Adrenal gland (tissue), 12 donors: ENCODE data around the gene NXPH1. TPM values are rescaled to one million over a fixed set of nuclear protein-coding genes. Genes with fewer than 3 reads are reported as not detected.
A peak's percentile ranks its signal among the peaks of the same experiment; 100 is the strongest.

Experiments
- DNase-seq, 7 donors: peaks; one replicate each; pipeline ENCODE4 v3.0.0-alpha.2; 2019 to 2020
- H3K27ac ChIP-seq, 5 donors: fragments of 200-600 bp; sonication (generic) in 4 of 5; 1 replicate in 3 of 5; 2 replicates in 2 of 5; pipeline versions ENCODE4 v1.5.1 to v1.8.0; 2016 to 2020; ENCODE audit warnings: mild to moderate bottlenecking in 1 of 5
- H3K27me3 ChIP-seq: fragments of 200-600 bp; 2 replicates; pipeline ENCODE4 v1.8.0; 2021
- H3K36me3 ChIP-seq, 2 donors: fragments of 200-600 bp; replicated peaks in 1 of 2; 1 replicate in 1 of 2; 2 replicates in 1 of 2; pipeline versions ENCODE4 v1.5.1 to v1.8.0; 2018 to 2022
- H3K4me1 ChIP-seq, 2 donors: fragments of 200-600 bp; replicated peaks in 1 of 2; 1 replicate in 1 of 2; 2 replicates in 1 of 2; pipeline versions ENCODE4 v1.5.1 to v1.8.0; 2018 to 2021
- H3K4me3 ChIP-seq, 4 donors: fragments of 200-600 bp; sonication (generic) in 3 of 4; one replicate each; pipeline ENCODE4 v1.5.1; 2016 to 2018
- H3K9me3 ChIP-seq, 3 donors: fragments of 200-600 bp; sonication (generic) in 1 of 3; replicated peaks in 1 of 3; 1 replicate in 2 of 3; 2 replicates in 1 of 3; pipeline versions ENCODE4 v1.5.1 to v1.8.0; 2016 to 2021
- POLR2A ChIP-seq, 2 donors: fragments of 450-650 bp; IDR thresholded peaks; one replicate each; pipeline ENCODE4 v1.6.1; 2017; ENCODE audit warnings: antibody characterized with exemption in 2 of 2, mild to moderate bottlenecking in 2 of 2, moderate library complexity in 1 of 2
- WGBS, 4 donors: extraction: QIAGEN DNeasy Blood & Tissue Kit in 2 of 4; methylation state at CpG; one replicate each; pipeline versions ENCODE4 v1.1.5 to v1.1.7; 2013 to 2017; 5-methylcytosine and 5-hydroxymethylcytosine counted together
- intact Hi-C, 2 donors: fragments of 100-400 bp; cut with DNase I; formaldehyde crosslinking; loops; one replicate each; pipeline versions ENCODE4 v1.14.1 to v1.15.0; 2022 to 2023
- polyA plus RNA-seq, 3 donors: library from polyadenylated mRNA; stranded (reverse); fragments of 200-250 nt in 2 of 3; fragments of 350-450 nt in 1 of 3; fragmentation: Illumina TruSeq in 1 of 3; extraction: RNeasy Lipid Tissue Mini Kit (QIAGEN cat#74804) in 1 of 3; gene quantifications; one replicate each; pipeline ENCODE4 v1.2.3, GENCODE V29; 2013 to 2014
- total RNA-seq, 9 donors: library from RNA; depleted of rRNA in 4 of 9; stranded (reverse); fragments of >200 nt in 4 of 9; fragments of 120-200 nt in 1 of 9; fragmentation: NEBNext Ultra II Directional in 1 of 9; extraction: Animal tissue kit (Norgen Biotek cat#: 25700) in 1 of 9; gene quantifications; one replicate each; pipeline versions ENCODE4 v1.1.0 to v1.2.4, GENCODE V29; 2013 to 2023
- TF ChIP-seq, protein P1 (sequence below), 6 experiments: fragments of 450-650 bp in 4 of 6; fragments of 200-600 bp in 2 of 6; sonication (generic) in 1 of 6; IDR thresholded peaks; 1 replicate in 5 of 6; 2 replicates in 1 of 6; pipeline versions ENCODE4 v1.5.1 to v1.8.0; 2016 to 2021; ENCODE audit warnings: antibody characterized with exemption in 6 of 6, mild to moderate bottlenecking in 2 of 6, moderate library complexity in 1 of 6
- donor health status: healthy with polysubstance abuse.
- donor health status: Bipolar disorder and iron deficiency.
- donor health status: DM: yes; HTN: yes; CAD: no.
- donor health status: DM: no; HTN: no; CAD: no.
- donor health status: DM: no; HTN: no; CAD: no.
- donor health status: DM: yes; HTN: yes; CAD: no.

Gene NXPH1
- total and polyA plus RNA-seq, 12 donors = 6.8 to 80.2 (median 40.7) TPM

GRCh38 chr7:8620169-8620568 lies 186.8 kb downstream of the NXPH1 start:
- H3K4me1 ChIP-seq = peaks cover 2 to 8% of the 10 kb centered on the region in 2 donors
- no peaks in the 10 kb centered on the region for H3K27me3 ChIP-seq
- WGBS, 4 donors = 53 to 70% (median 69%) methylated on average over 1 of the region's 1 CpG
- H3K36me3 ChIP-seq = no peaks in the 10 kb centered on the region
- intact Hi-C loops = no loop called here
- TF ChIP-seq, protein P1, sequence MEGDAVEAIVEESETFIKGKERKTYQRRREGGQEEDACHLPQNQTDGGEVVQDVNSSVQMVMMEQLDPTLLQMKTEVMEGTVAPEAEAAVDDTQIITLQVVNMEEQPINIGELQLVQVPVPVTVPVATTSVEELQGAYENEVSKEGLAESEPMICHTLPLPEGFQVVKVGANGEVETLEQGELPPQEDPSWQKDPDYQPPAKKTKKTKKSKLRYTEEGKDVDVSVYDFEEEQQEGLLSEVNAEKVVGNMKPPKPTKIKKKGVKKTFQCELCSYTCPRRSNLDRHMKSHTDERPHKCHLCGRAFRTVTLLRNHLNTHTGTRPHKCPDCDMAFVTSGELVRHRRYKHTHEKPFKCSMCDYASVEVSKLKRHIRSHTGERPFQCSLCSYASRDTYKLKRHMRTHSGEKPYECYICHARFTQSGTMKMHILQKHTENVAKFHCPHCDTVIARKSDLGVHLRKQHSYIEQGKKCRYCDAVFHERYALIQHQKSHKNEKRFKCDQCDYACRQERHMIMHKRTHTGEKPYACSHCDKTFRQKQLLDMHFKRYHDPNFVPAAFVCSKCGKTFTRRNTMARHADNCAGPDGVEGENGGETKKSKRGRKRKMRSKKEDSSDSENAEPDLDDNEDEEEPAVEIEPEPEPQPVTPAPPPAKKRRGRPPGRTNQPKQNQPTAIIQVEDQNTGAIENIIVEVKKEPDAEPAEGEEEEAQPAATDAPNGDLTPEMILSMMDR (IDR thresholded peaks at IDR 0.05) = no peak
- TF ChIP-seq POLR2A (IDR thresholded peaks at IDR 0.05) = no peak
- DNase-seq = no peak
- no peak overlapping the region for H3K27ac ChIP-seq
- no peak overlapping the region for H3K4me3 ChIP-seq
- no peaks in the 10 kb centered on the region for H3K9me3 ChIP-seq

DNA sequence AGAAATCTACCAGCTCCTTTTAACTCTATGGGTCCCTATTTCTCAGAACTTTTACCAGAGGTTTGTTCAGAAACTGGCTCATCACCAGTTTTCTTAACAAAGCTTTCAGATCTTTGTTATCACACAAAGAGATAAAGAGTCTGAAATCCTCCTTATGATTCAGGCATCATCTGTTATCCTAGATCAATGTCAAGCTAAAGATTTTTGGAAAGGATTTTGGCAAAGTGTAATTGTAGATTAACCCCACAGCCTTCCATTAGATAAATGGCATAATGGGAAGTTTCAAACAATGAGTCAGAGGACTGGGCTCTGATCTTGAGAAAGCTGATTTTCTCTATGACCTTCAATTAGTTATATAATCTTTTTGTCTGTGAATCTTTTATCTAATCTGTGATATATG lies 192.2 kb downstream of the NXPH1 start:
- peaks cover 20 to 30% of the 10 kb centered on the region in 2 donors for H3K4me1 ChIP-seq
- no peaks in the 10 kb centered on the region for H3K27me3 ChIP-seq
- intact Hi-C loops = no loop called here
- H3K9me3 ChIP-seq = no peaks in the 10 kb centered on the region
- H3K4me3 ChIP-seq = no peak overlapping the region
- DNase-seq = no peak
- H3K27ac ChIP-seq = peak overlapping the region in 2 of 5 donors; percentile 33 to 38
- no peaks in the 10 kb centered on the region for H3K36me3 ChIP-seq
- TF ChIP-seq, protein P1 (IDR thresholded peaks at IDR 0.05) = no peak
- no peak for TF ChIP-seq POLR2A (IDR thresholded peaks at IDR 0.05)

DNA sequence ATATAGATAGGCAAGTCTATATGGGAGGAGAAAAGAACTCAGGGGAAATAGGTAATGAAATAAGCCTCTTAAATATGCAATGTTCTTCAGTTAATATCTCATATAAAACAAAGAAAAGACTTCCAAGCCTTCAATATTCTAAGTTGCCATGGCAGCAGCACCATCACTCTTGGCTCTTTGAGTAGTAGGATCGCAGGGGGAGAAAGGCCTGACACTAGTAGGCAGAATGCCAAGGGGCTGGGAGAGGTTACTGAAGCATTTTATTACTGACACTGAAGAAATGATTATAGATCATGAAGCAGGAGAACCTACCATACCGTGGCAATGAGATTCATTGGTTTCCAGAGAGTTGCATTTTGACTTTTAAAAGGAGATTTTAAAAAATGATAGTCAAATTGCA lies 193.9 kb downstream of the NXPH1 start:
- TF ChIP-seq, protein P1 (IDR thresholded peaks at IDR 0.05) = no peak
- no peak for TF ChIP-seq POLR2A (IDR thresholded peaks at IDR 0.05)
- intact Hi-C loops = no loop called here
- Histone ChIP-seq H3K27me3 (no peaks in the 10 kb centered on the region), H3K4me1 (peaks cover 20 to 30% of the 10 kb centered on the region in 2 donors), H3K27ac (peak overlapping the region in 1 of 5 donors; percentile 18), H3K9me3 (no peaks in the 10 kb centered on the region), H3K4me3 (no peak overlapping the region), H3K36me3 (no peaks in the 10 kb centered on the region)
- DNase-seq = peak in 1 of 7 donors; percentile 16
- 51 to 61% (median 57%) methylated on average over 2 of the region's 2 CpGs for WGBS, 4 donors

DNA sequence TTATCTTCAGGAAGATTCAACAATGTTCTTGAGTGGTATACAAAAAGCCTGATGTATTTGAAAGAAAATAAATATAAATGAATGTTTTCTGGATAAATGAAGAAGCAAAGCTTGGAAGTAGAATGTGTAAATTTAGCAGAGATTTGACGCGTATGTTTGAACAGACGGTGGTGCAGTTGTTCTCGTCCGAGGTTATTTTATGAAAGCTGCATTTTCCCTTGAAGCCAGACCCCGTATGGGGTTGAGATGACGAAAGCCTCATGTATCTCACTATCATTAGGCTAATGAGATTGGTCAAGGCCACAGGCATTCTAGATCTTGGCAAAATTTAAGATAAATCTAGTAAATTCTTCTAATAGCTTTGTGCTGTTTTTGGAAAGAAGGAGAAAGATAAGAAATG lies 195.2 kb downstream of the NXPH1 start:
- no peaks in the 10 kb centered on the region for H3K36me3 ChIP-seq
- intact Hi-C loops = no loop called here
- WGBS, 4 donors = 42 to 48% (median 46%) methylated on average over 7 of the region's 7 CpGs
- H3K4me1 ChIP-seq = peaks cover 20 to 30% of the 10 kb centered on the region in 2 donors
- no peaks in the 10 kb centered on the region for H3K27me3 ChIP-seq
- peak in 1 of 7 donors; percentile 8 for DNase-seq
- TF ChIP-seq, protein P1 (IDR thresholded peaks at IDR 0.05) = no peak
- TF ChIP-seq POLR2A (IDR thresholded peaks at IDR 0.05) = no peak
- H3K9me3 ChIP-seq = no peaks in the 10 kb centered on the region
- no peak overlapping the region for H3K27ac ChIP-seq
- H3K4me3 ChIP-seq = no peak overlapping the region
